ENCODE results near the gene PKIG.

Gene PKIG

GRCh38 chr20:44666066-44666465, 83.7 kb downstream of the PKIG start:
- Histone ChIP-seq H3K27ac (ENCODE audit: insufficient read depth in 1 of 2, low read depth in 1 of 2, low read length in 2 of 2, poor library complexity in 1 of 2, severe bottlenecking in 2 of 2) (no peak overlapping the region), H3K4me1 (ENCODE audit: control extremely low read depth in 1 of 4, control insufficient read depth in 4 of 4, insufficient read depth in 4 of 4, low read length in 3 of 4) (peaks cover 14 to 65% (median 36%) of the 10 kb centered on the region in 4 experiments), H3K27me3 (replicated peaks in 2 of 5; ENCODE audit: control insufficient read depth in 4 of 5, insufficient read depth in 5 of 5, low read length in 4 of 5) (no peaks in the 10 kb centered on the region), H3K4me3 (ENCODE audit: control insufficient read depth in 1 of 7, extremely low read depth in 1 of 7, insufficient read depth in 4 of 7, low read depth in 2 of 7, low read length in 6 of 7) (no peak overlapping the region), H3K36me3 (ENCODE audit: control insufficient read depth in 4 of 4, insufficient read depth in 4 of 4, low read length in 3 of 4) (no peaks in the 10 kb centered on the region), H3K9me3 (ENCODE audit: control extremely low read depth in 1 of 5, control insufficient read depth in 4 of 5, insufficient read depth in 2 of 5, low read depth in 1 of 5, low read length in 4 of 5) (no peaks in the 10 kb centered on the region)
- WGBS (ENCODE audit: insufficient coverage) = 89% methylated on average over 1 of the region's 3 CpGs
- POLR2A ChIA-PET = no interaction called here
- CTCF ChIA-PET = interaction anchor here (1.2 to 9.4 kb wide), 3 partner anchors 12 to 17 kb away, joined by 4 to 90 read pairs (median 22); partner anchors contain the start of gene ADA
- DNase-seq = no peak
